Measurements from ENCODE around the gene ABI3. TPM values are rescaled to one million over a fixed set of nuclear protein-coding genes. Genes with fewer than 3 reads are reported as not detected.
"Not testable (repeated sequence)": the region's sequence is repeated elsewhere in the genome, so short reads cannot be mapped to it uniquely, and the experiment has no call there.

The ABI3 gene
- total RNA-seq, 1 donor from 2014 or later: 32.8 TPM

GRCh38 chr17:49249890-49250522 is 39.5 kb downstream of the ABI3 start:
- Mint-ChIP-seq H3K4me1 (ENCODE audit: low read depth) (no peaks in the 10 kb centered on the region), H3K4me3 (no peak overlapping the region), H3K9me3 (no peaks in the 10 kb centered on the region), H3K27me3 (ENCODE audit: insufficient read depth) (peaks cover 11% of the 10 kb centered on the region), H3K36me3 (ENCODE audit: low read depth) (no peaks in the 10 kb centered on the region), H3K27ac (no peak overlapping the region)
- intact Hi-C loops (cut with micrococcal nuclease): no loop called here
- DNase-seq (ENCODE audit: low spot score): no peak

- no peak overlapping the region for H3K27ac Mint-ChIP-seq
- H3K9me3 Mint-ChIP-seq: no peaks in the 10 kb centered on the region
- DNase-seq (ENCODE audit: low spot score): no peak
- no peak overlapping the region for H3K4me3 Mint-ChIP-seq
- intact Hi-C loops (cut with micrococcal nuclease): no loop called here
- no peaks in the 10 kb centered on the region for H3K4me1 Mint-ChIP-seq (ENCODE audit: low read depth)
- H3K27me3 Mint-ChIP-seq (ENCODE audit: insufficient read depth): peaks cover 13% of the 10 kb centered on the region
- H3K36me3 Mint-ChIP-seq (ENCODE audit: low read depth): no peaks in the 10 kb centered on the region
Measured at GRCh38 chr17:49252148-49252695, 41.7 kb downstream of the ABI3 start.

- DNase-seq (ENCODE audit: low spot score): no peak
- no peaks in the 10 kb centered on the region for H3K36me3 Mint-ChIP-seq (ENCODE audit: low read depth)
- peaks cover 20% of the 10 kb centered on the region for H3K27me3 Mint-ChIP-seq (ENCODE audit: insufficient read depth)
- intact Hi-C loops (cut with micrococcal nuclease): no loop called here
- H3K27ac Mint-ChIP-seq: no peak overlapping the region
- H3K4me3 Mint-ChIP-seq: no peak overlapping the region
- H3K4me1 Mint-ChIP-seq (ENCODE audit: low read depth): no peaks in the 10 kb centered on the region
- no peaks in the 10 kb centered on the region for H3K9me3 Mint-ChIP-seq
Measured at GRCh38 chr17:49254066-49254465, 43.6 kb downstream of the ABI3 start.

DNA sequence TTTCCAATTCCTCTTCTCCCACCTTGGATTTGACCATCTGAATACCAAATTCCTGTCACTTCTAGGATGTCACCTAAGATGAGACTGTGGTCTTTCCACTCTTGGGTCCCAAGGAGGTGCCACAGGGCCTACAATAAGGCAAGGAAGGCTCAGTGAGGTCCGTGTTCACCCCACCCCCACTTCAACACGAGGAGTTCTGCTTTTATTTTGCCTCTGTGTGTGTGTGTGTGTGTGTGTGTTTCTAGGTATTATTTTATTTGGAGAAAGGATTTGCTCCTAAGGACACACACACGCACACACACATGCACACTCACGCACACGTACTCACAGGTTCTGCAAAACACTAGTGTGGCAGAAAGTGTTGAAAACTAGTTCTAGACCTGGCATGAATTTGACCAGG is 44.6 kb downstream of the ABI3 start:
- Mint-ChIP-seq H3K9me3 (no peaks in the 10 kb centered on the region), H3K27ac (no peak overlapping the region), H3K4me1 (ENCODE audit: low read depth) (no peaks in the 10 kb centered on the region), H3K4me3 (no peak overlapping the region), H3K27me3 (ENCODE audit: insufficient read depth) (peaks cover 18% of the 10 kb centered on the region), H3K36me3 (ENCODE audit: low read depth) (no peaks in the 10 kb centered on the region)
- intact Hi-C loops (cut with micrococcal nuclease): no loop called here
- no peak for DNase-seq (ENCODE audit: low spot score)

DNA sequence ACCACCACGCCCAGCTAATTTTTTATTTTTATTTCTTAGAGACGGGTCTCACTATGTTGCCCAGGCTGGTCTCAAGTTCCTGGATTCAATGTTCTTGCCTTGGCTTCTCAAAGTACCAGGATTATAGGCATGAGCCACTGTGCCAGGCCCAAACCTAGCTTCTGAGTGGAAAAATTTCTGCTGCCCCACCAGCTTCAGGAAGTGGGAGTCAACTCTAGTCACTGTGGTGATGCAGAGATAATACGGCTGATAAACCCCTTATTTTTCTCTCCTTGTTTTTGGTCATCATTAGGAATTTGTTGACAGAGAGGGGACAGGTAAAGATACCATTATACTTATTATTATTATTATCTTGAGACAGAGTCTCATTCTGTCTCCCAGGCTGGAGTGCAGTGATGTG is 47.9 kb downstream of the ABI3 start:
- H3K4me1 Mint-ChIP-seq (ENCODE audit: low read depth): peaks cover 9% of the 10 kb centered on the region
- no peak overlapping the region for H3K27ac Mint-ChIP-seq
- H3K9me3 Mint-ChIP-seq: no peaks in the 10 kb centered on the region
- no peaks in the 10 kb centered on the region for H3K36me3 Mint-ChIP-seq (ENCODE audit: low read depth)
- no peak for DNase-seq (ENCODE audit: low spot score)
- no peak overlapping the region for H3K4me3 Mint-ChIP-seq
- H3K27me3 Mint-ChIP-seq (ENCODE audit: insufficient read depth): peaks cover 24% of the 10 kb centered on the region
- intact Hi-C loops (cut with micrococcal nuclease): no loop called here

DNA sequence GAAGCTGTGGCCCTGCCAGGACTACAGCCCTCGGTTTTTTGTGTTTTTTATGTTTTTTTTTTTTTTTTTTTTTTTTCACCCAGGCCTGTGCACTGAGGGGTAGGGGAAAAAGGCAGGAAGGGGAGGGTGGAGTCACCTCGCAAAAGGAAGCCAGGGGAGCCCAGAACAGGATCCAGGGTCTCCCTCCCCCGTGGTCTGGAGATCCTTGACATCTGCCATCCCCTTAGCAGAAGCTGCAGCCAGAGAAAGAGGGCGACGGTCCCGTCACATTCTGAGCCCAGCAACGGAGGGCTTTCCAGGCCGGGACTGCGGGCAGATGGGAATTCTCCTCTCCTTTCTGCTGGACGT is 49.1 kb downstream of the ABI3 start:
- Mint-ChIP-seq H3K4me1 (ENCODE audit: low read depth) (peaks cover 9% of the 10 kb centered on the region), H3K9me3 (no peaks in the 10 kb centered on the region), H3K4me3 (peak overlapping the region; percentile 77), H3K27me3 (ENCODE audit: insufficient read depth) (peaks cover 24% of the 10 kb centered on the region), H3K27ac (no peak overlapping the region), H3K36me3 (ENCODE audit: low read depth) (no peaks in the 10 kb centered on the region)
- DNase-seq (ENCODE audit: low spot score): no peak
- intact Hi-C loops (cut with micrococcal nuclease): loop anchor here (1.0 kb wide), 1 partner anchor 29 kb away; the partner anchor contains the start of gene PHOSPHO1

GRCh38 chr17:49260011-49260816 is 49.7 kb downstream of the ABI3 start:
- peaks cover 24% of the 10 kb centered on the region for H3K27me3 Mint-ChIP-seq (ENCODE audit: insufficient read depth)
- intact Hi-C loops (cut with micrococcal nuclease): loop anchor here (1.0 kb wide), 1 partner anchor 30 kb away; the partner anchor contains the start of gene PHOSPHO1
- peak overlapping the region; percentile 61 for H3K27ac Mint-ChIP-seq

GRCh38 chr17:49260817-49261291 is 50.3 kb downstream of the ABI3 start:
- Mint-ChIP-seq H3K36me3 (ENCODE audit: low read depth) (no peaks in the 10 kb centered on the region), H3K9me3 (no peaks in the 10 kb centered on the region), H3K27me3 (ENCODE audit: insufficient read depth) (peaks cover 24% of the 10 kb centered on the region), H3K4me3 (peak overlapping the region; percentile 77), H3K27ac (peak overlapping the region; percentile 44), H3K4me1 (ENCODE audit: low read depth) (peaks cover 9% of the 10 kb centered on the region)
- intact Hi-C loops (cut with micrococcal nuclease): loop anchor here (1.0 kb wide), 1 partner anchor 31 kb away; the partner anchor contains the start of gene PHOSPHO1
- DNase-seq (ENCODE audit: low spot score): no peak

More at GRCh38 chr17:49260011-49260816, 49.7 kb downstream of the ABI3 start:
- H3K4me1 Mint-ChIP-seq (ENCODE audit: low read depth): peaks cover 9% of the 10 kb centered on the region
- H3K4me3 Mint-ChIP-seq: peak overlapping the region; percentile 77
- H3K36me3 Mint-ChIP-seq (ENCODE audit: low read depth): no peaks in the 10 kb centered on the region
- H3K9me3 Mint-ChIP-seq: no peaks in the 10 kb centered on the region
- peak; percentile 19 for DNase-seq (ENCODE audit: low spot score)

DNA sequence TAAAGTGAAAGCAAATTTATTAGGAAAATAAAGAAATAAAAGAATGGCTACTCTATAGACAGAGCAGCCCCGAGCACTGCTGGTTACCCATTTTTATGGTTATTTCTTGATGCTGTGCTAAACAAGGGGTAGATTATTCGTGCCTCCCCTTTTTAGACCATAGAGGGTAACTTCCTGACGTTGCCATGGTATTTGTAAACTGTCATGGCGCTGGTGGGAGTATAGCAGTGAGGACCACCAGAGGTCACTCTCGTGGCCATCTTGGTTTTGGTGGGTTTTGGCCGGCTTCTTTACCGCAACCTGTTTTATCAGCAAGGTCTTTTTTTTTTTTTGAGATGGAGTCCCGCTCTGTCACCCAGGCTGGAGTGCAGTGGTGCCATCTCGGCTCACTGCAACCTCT is 51.0 kb downstream of the ABI3 start:
- intact Hi-C loops (cut with micrococcal nuclease); H3K4me1 Mint-ChIP-seq (ENCODE audit: low read depth): not testable (repeated sequence)

DNA sequence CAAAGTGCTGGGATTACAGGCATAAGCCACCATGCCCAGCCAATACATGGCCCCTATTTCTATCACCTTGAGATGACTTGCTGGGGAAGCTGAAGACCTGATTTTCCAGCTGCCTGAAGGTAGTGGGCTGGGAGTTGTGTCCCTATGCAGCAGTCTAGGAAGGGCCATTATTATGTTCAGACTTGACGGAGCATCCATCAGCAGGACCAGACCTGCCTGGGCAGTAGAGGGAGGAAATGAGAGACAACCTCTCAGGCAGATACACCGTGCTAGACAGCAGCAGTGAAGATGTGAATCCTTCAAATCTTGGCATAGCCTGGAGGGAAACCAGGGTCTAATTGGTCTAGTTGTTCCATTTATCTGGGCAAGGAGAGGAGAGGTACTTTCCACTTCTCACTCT is 55.7 kb downstream of the ABI3 start:
- no peak overlapping the region for H3K27ac Mint-ChIP-seq
- H3K36me3 Mint-ChIP-seq (ENCODE audit: low read depth): no peaks in the 10 kb centered on the region
- intact Hi-C loops (cut with micrococcal nuclease): no loop called here
- H3K4me3 Mint-ChIP-seq: no peak overlapping the region
- DNase-seq (ENCODE audit: low spot score): no peak
- H3K27me3 Mint-ChIP-seq (ENCODE audit: insufficient read depth): peaks cover 17% of the 10 kb centered on the region
- no peaks in the 10 kb centered on the region for H3K9me3 Mint-ChIP-seq
- peaks cover 1% of the 10 kb centered on the region for H3K4me1 Mint-ChIP-seq (ENCODE audit: low read depth)

More for the DNA sequence above, 51.0 kb downstream of the ABI3 start:
- H3K9me3 Mint-ChIP-seq; DNase-seq (ENCODE audit: low spot score); H3K27ac Mint-ChIP-seq; H3K4me3 Mint-ChIP-seq; H3K36me3 Mint-ChIP-seq (ENCODE audit: low read depth): not testable (repeated sequence)
- peaks cover 25% of the 10 kb centered on the region for H3K27me3 Mint-ChIP-seq (ENCODE audit: insufficient read depth)

GRCh38 chr17:49267912-49268311 is 57.4 kb downstream of the ABI3 start:
- intact Hi-C loops (cut with micrococcal nuclease): no loop called here

GRCh38 chr17:49269356-49269755 is 58.8 kb downstream of the ABI3 start:
- Mint-ChIP-seq H3K4me3 (no peak overlapping the region), H3K4me1 (ENCODE audit: low read depth) (no peaks in the 10 kb centered on the region), H3K36me3 (ENCODE audit: low read depth) (no peaks in the 10 kb centered on the region), H3K9me3 (no peaks in the 10 kb centered on the region), H3K27ac (no peak overlapping the region), H3K27me3 (ENCODE audit: insufficient read depth) (peaks cover 8% of the 10 kb centered on the region)
- intact Hi-C loops (cut with micrococcal nuclease): no loop called here
- DNase-seq (ENCODE audit: low spot score): no peak

More at GRCh38 chr17:49267912-49268311, 57.4 kb downstream of the ABI3 start:
- no peak overlapping the region for H3K27ac Mint-ChIP-seq
- no peaks in the 10 kb centered on the region for H3K4me1 Mint-ChIP-seq (ENCODE audit: low read depth)
- H3K27me3 Mint-ChIP-seq (ENCODE audit: insufficient read depth): peaks cover 13% of the 10 kb centered on the region
- no peaks in the 10 kb centered on the region for H3K36me3 Mint-ChIP-seq (ENCODE audit: low read depth)
- no peaks in the 10 kb centered on the region for H3K9me3 Mint-ChIP-seq
- no peak for DNase-seq (ENCODE audit: low spot score)
- H3K4me3 Mint-ChIP-seq: no peak overlapping the region
